ENCODE measurements around the gene THADA.

Gene THADA

GRCh38 chr2:43355399-43355798 lies 240.4 kb downstream of the THADA start:
- no peak for DNase-seq (ENCODE audit: low spot score)

- DNase-seq (ENCODE audit: low spot score) = no peak
Observed at GRCh38 chr2:43349904-43350303, 245.9 kb downstream of the THADA start.

DNA sequence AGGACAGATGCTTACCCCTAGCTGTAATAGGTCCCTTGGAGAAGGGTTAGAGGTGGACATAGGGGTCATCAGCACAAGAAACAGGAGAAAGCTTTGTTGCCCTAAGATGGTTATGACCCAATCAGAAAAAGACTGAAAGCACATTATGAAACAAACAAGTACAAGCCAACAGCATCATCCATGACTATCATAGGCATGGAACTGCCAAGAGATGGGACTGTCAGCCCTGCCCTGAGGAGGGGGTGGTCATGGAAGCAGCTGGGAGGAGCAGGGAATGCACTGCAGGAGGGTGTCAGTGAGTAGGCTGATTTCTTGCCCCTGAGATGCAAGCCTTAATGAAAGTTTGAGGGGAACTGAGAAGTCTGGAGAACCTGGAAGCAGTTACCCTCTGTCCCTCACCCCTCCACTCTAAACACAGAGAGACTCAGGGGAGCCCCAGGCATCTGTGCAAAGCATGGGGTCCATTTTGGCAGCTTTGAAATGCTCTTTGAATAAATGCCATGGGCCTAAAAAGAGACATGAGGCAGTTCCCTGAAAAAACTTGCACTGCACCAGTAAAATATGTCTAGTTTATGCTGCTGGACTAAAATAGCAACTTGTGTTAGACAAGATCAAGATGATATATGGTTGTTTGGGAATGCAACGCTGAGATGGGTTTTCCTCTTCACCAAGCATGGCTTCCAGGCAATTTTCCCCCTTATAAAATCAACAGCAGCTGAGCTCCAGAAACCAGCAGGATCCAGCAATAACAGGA lies 246.8 kb downstream of the THADA start:
- DNase-seq (ENCODE audit: low spot score) = no peak

DNA sequence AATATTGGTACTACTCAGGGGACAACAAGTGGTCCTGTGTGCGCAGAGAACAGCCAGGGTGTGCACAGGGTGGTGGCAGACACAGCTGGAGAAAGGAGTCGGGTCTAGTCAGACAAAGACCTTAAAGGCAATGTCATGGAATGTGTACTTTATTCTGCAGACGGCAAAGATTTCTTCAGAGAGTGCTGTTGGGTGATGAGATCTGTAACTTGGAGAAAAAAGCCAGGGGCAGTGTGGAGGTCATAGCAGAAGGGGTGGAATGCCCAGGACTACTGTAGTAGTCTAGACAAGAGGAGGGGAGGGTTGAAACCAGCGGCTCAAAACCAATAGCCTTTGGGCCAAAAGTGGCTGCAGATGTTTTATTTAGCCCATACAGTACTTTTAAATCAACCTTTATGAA lies 248.1 kb downstream of the THADA start:
- no peak for DNase-seq (ENCODE audit: low spot score)

GRCh38 chr2:43346602-43347567 lies 249.0 kb downstream of the THADA start:
- no peak for DNase-seq (ENCODE audit: low spot score)

GRCh38 chr2:43345872-43346271 lies 250.0 kb downstream of the THADA start:
- no peak for DNase-seq (ENCODE audit: low spot score)

- no peak for DNase-seq (ENCODE audit: low spot score)
Observed at GRCh38 chr2:43345391-43345813, 250.4 kb downstream of the THADA start.

DNA sequence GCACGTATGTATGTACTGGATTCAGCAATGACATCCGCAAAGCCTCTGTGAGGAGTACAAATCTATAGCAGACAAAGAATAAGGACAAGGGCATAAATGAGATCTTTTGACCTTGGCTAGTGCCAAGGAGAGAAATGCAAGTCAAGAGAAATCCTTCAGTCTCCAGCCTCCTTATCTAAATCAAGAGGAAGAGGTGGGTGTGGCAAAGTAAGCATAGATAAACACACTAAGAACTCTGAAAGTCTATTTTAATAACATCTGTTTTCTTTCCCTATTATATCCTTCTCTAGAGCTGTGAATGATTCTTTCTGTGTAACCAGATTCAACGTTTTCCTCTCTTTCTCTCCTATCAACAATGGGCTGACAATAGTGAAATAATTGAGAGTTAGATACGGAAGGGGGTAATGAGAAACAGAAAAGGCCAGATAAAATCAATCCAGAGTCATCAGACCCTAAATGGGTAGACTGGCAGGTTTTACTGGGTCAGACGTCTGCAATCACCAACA lies 250.9 kb downstream of the THADA start:
- DNase-seq (ENCODE audit: low spot score) = peak; percentile 14

DNA sequence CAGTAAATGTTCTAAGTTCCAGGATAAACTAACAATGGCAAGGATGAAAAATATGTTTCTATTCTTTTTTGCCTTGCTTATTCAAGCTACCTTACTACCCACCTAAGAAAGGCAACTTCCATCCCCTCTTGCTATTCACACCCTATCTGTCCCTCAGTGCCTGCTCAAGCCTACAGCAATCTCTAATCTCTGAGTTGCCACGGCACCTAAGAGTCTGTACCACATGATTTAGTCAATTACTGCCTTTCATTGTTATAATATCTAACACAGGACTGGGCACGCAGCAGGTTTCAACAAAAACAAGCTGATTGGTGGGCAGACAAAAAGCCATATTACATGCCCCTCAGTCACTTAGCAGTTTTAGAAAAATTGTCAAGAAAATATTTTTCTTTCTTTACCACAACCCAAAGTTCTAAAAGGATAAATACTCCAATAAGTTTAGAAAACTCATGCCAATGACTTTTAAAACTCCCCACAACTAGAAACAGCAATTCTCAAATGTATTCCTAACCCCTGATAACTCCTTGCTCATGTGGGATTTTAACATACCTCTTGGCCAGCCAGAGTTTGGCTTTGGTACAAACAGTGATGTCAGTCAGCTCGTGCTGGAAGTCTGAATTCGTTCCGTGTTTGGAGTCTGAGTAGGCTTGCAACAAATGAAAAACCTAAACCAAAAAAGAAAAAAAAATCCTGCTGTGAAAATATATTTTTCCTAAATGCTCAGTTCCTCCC lies 252.1 kb downstream of the THADA start:
- no peak for DNase-seq (ENCODE audit: low spot score)

DNA sequence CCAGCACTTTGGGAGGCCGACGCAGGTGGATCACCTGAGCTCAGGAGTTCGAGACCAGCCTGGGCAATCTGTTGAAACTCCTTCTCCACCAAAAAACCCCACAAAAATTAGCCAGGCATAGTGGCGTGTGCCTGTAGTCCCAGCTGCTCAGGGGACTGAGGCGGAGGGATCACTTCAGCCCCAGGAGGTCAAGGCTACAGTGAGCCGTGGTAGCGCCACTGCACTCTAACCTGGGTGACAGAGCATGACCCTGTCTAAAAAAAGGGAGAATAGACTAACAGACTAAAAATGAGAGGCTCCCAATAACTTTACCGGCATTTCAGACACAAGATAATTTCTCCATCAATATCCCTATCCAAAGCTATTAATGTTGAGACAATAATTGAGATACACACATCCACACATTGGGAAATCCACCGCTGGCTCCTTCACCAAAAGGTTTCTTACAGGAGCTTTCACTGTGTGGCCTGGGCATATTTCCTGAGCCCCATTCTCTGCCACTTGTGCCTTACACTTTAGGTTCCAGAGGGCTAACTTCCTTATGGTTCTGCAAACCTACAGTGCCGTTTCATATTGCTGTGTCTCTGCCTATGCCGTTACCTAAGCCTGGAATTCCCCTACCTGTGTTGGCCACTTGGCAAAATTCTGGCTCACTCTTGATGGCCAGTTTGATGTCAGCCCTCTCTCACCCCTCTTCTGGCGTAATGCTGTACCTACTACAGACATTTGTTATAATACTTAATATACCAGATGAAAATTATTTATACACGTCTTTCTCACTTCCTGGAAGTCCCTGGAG lies 253.7 kb downstream of the THADA start:
- no peak for DNase-seq (ENCODE audit: low spot score)

GRCh38 chr2:43340945-43341356 lies 254.9 kb downstream of the THADA start:
- no peak for DNase-seq (ENCODE audit: low spot score)

- DNase-seq (ENCODE audit: low spot score) = no peak
Observed at GRCh38 chr2:43340066-43340465, 255.8 kb downstream of the THADA start.

- no peak for DNase-seq (ENCODE audit: low spot score)
Observed at GRCh38 chr2:43333656-43334144, 262.1 kb downstream of the THADA start.

DNA sequence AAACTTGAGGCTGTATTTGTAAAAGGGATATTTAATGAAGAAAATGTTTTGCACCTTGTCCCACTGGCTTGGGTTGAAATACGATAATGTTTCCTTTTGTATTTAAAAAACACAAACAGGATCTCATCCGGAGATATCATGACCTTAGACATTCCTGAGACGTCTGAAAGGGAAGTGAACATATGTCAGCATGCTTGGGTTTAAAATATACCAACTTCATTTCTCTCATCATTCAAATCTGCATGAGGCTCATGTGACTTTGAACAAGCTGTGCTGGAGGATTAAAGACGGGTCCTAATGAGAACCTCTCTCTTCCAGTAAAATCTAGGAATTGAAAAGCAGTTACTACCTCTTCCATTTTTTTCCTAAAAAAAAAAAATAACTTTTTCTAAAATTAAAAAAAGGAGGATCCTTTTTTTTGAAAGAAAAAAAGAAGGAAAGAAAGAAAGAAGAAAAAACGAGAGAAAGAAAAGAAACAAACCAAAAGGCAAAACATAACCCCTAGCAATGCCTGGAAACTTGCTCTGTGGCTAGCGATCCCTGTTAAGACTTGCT lies 262.7 kb downstream of the THADA start:
- no peak for DNase-seq (ENCODE audit: low spot score)

DNA sequence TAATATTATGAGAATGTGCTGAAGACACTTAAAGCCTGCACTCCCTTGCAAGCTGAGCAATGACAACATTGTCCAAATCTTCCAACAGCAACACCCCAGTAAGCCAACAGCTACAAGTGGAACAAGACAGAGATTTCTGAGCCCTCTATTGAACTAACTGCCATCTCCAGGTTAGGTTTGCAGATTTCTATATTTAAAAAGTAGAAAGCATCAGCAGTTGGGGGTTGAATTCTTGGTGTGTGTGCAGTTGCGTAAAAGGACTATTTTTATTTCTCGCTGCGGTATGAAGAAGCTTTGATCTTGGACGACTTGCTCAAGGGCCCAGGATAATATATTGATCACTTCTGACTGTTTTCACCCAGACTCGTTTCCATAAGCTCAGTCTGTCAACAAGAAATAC lies 263.2 kb downstream of the THADA start:
- no peak for DNase-seq (ENCODE audit: low spot score)

GRCh38 chr2:43331422-43331821 lies 264.4 kb downstream of the THADA start:
- no peak for DNase-seq (ENCODE audit: low spot score)

DNA sequence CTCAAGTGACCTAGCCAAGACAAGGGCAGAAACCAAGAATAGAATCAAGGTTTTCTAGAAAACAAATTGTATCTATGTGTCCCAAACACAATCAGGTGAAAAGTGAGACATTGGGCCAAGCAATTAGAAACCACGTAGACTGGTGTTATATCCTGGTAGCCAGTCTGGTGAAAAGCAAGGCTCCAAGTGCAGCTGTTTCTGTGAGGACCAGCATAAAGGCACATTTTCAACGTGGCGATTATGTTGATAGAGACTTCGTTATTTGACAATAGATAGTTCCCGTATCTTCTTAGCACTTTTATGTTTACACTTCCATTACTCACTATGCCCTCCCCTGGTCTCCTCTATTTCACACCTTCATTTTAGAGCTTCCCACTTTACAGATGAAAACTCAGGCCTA lies 266.2 kb downstream of the THADA start:
- DNase-seq (ENCODE audit: low spot score) = no peak

- no peak for DNase-seq (ENCODE audit: low spot score)
Observed at GRCh38 chr2:43328832-43329231, 267.0 kb downstream of the THADA start.

GRCh38 chr2:43328133-43328532 lies 267.7 kb downstream of the THADA start:
- DNase-seq (ENCODE audit: low spot score) = no peak

DNA sequence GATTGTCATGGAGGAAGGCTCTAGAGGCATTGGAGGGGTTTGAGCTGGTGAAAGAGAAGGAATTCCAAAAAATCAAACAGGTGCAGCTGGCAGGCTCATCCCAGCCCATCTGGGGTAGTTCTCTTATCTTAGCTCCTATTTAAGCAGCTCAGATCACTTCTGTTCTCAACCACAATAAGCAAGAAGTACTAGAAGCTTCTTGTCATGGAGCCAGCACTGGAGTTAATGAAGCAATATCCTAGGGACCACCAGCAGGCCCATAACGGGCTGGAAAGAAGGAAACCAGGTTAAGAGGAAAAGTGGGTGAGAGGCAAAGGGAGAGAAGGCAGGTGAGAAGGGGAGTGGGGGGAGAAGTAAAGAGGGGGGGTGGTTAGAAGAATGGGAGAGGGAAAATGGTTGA lies 268.7 kb downstream of the THADA start:
- DNase-seq (ENCODE audit: low spot score) = no peak

Measured in hematopoietic multipotent progenitor cell treated with erythropoietin and hydrocortisone succinate and interleukin-3 and kit ligand, for 15 days (in vitro differentiated cells).